ENCODE data around the gene ISM1. TPM values are rescaled to one million over a fixed set of nuclear protein-coding genes. Genes with fewer than 3 reads are reported as not detected.

ISM1 gene
- total and polyA plus RNA-seq, 8 donors = 0.52 to 5.6 (median 1.7) TPM

DNA sequence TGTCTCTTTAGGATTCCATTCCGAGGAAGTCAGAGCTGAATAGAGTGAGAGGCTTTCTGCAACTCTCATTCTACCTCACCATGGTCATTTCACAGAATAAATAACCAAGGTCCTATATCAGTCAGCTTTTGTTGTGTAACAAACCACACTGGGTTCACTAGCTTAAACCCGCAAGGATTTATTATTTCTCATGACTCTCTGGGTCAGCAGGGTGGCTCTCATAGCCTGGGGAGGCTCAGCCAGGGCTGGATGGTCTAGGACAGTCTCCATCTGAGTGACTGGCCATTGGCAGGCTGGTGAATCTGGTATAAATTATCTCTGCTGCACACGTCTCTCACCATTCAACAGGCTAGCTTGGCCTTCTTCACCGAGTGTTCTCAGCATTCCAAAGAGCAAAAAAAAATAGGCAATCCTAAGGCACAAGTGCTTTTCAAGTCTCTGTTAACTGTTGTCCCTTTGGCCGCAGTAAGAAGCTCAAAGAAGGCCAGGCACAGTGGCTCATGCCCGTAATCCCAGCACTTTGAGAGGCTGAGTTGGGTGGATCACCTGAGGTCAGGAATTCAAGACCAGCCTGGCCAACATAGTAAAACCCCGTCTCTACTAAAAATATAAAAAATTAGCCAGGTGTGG is 39.7 kb downstream of the ISM1 start:
- H3K4me3 ChIP-seq = no peak overlapping the region
- FAIRE-seq (no peak), ATAC-seq (peak; percentile 12 to 33 (median 16)), DNase-seq (no peak)
- intact Hi-C loops (cut with DNase I) = loop anchor here in 1 of 3 donors (10.0 kb wide), 1 partner anchor 136 kb away; no protein-coding TSS in a partner anchor
- no peaks in the 10 kb centered on the region for H3K27me3 ChIP-seq
- peak overlapping the region in 2 of 4 donors; percentile 44 to 56 for H3K27ac ChIP-seq
- peaks cover 13 to 24% (median 15%) of the 10 kb centered on the region in 3 donors for H3K4me1 ChIP-seq
- H3K36me3 ChIP-seq = no peaks in the 10 kb centered on the region
- WGBS, 2 donors = 74 to 76% methylated on average over 7 of the region's 7 CpGs
- TF ChIP-seq, protein P1, sequence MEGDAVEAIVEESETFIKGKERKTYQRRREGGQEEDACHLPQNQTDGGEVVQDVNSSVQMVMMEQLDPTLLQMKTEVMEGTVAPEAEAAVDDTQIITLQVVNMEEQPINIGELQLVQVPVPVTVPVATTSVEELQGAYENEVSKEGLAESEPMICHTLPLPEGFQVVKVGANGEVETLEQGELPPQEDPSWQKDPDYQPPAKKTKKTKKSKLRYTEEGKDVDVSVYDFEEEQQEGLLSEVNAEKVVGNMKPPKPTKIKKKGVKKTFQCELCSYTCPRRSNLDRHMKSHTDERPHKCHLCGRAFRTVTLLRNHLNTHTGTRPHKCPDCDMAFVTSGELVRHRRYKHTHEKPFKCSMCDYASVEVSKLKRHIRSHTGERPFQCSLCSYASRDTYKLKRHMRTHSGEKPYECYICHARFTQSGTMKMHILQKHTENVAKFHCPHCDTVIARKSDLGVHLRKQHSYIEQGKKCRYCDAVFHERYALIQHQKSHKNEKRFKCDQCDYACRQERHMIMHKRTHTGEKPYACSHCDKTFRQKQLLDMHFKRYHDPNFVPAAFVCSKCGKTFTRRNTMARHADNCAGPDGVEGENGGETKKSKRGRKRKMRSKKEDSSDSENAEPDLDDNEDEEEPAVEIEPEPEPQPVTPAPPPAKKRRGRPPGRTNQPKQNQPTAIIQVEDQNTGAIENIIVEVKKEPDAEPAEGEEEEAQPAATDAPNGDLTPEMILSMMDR (IDR thresholded peaks at IDR 0.05) = no peak
- H3K9me3 ChIP-seq = no peaks in the 10 kb centered on the region

DNA sequence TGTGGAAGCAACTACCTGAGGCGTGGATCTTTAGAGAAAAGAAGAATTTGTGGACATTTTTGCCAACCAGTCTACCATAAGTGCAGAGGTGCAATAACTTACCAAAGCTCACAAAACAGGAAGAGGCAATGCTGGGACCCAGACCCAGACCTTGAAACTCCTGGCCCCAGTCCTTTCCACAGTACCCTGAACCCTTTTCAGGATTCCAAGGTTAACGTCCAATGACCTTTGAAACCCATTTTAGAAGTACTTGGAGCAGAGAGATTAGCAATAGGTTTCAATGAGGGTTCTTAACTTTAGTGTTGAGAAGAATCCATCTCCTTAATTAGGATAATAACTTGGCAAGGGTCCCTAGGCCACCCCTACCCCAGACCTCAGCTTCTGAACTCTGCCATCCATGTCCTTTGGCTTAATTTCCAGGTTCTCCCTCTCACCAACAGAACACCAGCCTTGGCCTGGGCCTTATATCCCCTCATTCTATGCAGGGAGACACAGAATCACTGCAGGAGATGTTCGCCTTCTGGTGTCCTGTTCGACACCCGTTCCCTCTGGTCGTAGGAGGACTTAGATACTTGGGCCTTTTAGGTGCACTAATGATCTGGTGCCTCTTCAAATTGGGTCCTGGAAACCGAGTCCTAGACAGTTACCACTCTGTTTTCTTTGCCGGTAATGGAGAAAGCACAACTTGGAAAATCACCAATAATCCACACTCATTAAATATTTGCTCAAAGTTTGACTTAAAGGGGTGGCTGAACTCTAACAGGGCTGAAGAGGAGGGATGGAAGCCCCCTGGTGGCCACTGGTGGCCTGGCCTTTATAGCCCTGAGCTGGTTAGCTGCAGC is 40.6 kb downstream of the ISM1 start:
- intact Hi-C loops (cut with DNase I) = loop anchor here in 1 of 3 donors (10.0 kb wide), 1 partner anchor 137 kb away; no protein-coding TSS in a partner anchor
- Histone ChIP-seq H3K27me3 (no peaks in the 10 kb centered on the region), H3K36me3 (no peaks in the 10 kb centered on the region), H3K27ac (no peak overlapping the region), H3K4me3 (no peak overlapping the region), H3K9me3 (no peaks in the 10 kb centered on the region), H3K4me1 (peaks cover 13 to 24% (median 15%) of the 10 kb centered on the region in 3 donors)
- TF ChIP-seq, protein P1 (IDR thresholded peaks at IDR 0.05) = peak; percentile 70 to 85 (median 75)
- peak; percentile 65 to 91 (median 88) for ATAC-seq
- no peak for FAIRE-seq
- 73 to 74% methylated on average over 8 of the region's 8 CpGs for WGBS, 2 donors
- DNase-seq = peak; percentile 49 to 80 (median 74)

DNA sequence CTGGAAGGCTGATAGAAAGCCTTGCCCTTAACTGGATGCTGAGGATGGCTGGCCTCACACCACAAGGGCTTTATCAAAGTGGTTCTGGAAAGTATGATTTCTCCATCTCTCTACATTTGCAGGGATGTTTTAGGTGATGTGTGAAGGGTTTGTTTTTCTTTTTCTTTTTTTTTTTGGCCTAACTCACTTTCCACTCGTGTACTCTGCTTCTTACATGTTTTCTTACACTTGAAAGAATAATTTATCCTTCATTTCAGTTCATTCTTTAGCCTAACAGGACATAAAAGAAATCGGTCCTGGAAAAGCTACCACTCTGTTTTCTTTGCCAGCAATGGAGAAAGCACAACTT is 41.2 kb downstream of the ISM1 start:
- TF ChIP-seq, protein P1 (IDR thresholded peaks at IDR 0.05) = peak in 1 of 4 donors; percentile 2
- H3K36me3 ChIP-seq = no peaks in the 10 kb centered on the region
- WGBS, 2 donors = 57 to 67% methylated on average over 2 of the region's 2 CpGs
- H3K4me1 ChIP-seq = peaks cover 13 to 24% (median 15%) of the 10 kb centered on the region in 3 donors
- DNase-seq = no peak
- no peak for FAIRE-seq
- H3K4me3 ChIP-seq = no peak overlapping the region
- H3K27me3 ChIP-seq = no peaks in the 10 kb centered on the region
- H3K27ac ChIP-seq = no peak overlapping the region
- no peaks in the 10 kb centered on the region for H3K9me3 ChIP-seq
- intact Hi-C loops (cut with DNase I) = loop anchor here in 1 of 3 donors (10.0 kb wide), 1 partner anchor 137 kb away; no protein-coding TSS in a partner anchor
- no peak for ATAC-seq

DNA sequence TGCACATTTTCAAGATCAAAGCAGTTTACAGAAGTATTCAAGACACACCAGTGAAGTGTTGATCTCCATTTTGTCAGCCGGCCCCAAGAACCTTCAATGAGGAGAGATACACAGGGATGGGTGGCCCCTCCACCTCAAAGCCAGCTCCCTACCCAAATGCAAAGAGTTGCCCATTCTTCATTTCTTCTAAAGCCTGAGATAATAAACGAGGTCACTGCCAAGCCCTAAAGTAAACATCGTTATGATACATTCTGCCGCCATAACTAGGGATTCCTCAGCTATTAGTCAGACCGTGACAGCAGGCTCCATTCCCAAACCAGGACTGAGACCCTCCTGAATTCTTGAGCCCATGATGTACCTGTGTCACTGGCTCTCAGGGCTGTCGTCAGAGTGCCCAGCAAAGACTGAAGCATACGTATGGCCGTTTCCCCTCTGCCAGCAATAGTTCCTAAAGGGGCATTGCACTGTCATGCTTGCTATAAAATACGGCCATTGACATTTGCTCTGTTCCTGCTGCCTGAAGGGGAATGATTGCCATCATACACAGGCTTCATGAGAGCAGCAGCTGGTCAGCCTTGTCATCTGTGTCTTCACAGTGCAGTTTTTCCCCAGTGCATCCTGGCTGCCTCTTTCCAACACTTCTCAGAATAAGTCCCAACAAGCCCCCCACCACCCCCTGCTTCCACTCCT is 41.7 kb downstream of the ISM1 start:
- Histone ChIP-seq H3K9me3 (no peaks in the 10 kb centered on the region), H3K27me3 (no peaks in the 10 kb centered on the region), H3K36me3 (no peaks in the 10 kb centered on the region), H3K27ac (no peak overlapping the region), H3K4me1 (peaks cover 13 to 24% (median 15%) of the 10 kb centered on the region in 3 donors), H3K4me3 (no peak overlapping the region)
- no peak for DNase-seq
- FAIRE-seq = no peak
- TF ChIP-seq, protein P1 (IDR thresholded peaks at IDR 0.05) = no peak
- intact Hi-C loops (cut with DNase I) = loop anchor here in 1 of 3 donors (10.0 kb wide), 1 partner anchor 138 kb away; no protein-coding TSS in a partner anchor
- WGBS, 2 donors = 67 to 75% methylated on average over 9 of the region's 9 CpGs
- ATAC-seq = no peak

All from pancreas (tissue), 10 donors.